GM21529 (cell line): ENCODE measurements around the gene DPH7.
"Not testable (repeated sequence)": the region's sequence is repeated elsewhere in the genome, so short reads cannot be mapped to it uniquely, and the experiment has no call there.

Source experiments
- ATAC-seq: cut with Tn5 transposase; IDR thresholded peaks from one replicate; pipeline ENCODE4 v1.9.1; 2021; ENCODE audit not compliant: unreplicated experiment

DPH7 gene

DNA sequence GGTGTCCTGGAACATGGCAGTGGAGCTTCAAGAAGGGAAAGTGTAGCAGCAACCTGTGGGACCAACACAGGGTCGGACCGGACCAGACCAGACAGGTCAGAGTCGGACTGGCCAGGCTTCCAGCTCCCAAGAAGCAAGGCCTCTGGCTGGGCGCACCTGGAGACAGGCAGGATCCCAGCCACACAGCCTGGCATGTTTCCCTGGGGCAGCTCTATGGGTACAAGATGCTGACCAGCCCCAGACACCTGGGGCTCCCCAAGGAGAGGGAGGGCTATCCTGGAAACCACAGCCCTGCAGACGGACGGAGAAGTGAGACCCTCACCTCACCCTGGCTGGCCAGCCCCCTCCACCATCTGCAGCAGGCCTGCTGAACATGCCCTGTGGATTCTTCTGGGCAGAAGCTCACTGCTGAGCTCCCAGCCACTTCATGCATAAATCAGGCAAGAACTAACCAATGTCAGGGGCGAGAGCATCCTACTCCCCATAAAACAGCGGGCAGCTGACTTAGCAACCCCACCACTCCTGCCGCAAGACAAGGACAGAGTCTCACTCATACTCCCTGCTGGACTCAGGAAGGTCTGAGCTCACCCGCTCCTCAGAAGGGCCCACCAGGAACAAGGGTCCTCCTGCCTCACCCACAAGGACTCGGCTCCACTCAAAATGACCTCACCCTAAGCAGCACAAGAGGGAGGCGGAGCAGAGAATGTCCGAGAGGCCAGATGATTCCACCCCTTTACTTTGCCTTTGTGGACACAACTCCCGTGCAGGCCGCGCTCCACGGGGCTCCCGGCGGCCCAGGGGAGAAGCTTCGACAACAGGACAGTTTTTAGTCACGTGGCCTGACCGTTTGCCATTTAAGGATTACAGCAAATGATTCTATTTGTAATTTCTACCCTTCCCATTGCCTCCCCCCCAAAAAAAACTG is 2.9 kb upstream of the DPH7 start:
- ATAC-seq = no peak

- ATAC-seq = no peak
Observed at GRCh38 chr9:137580954-137581322, 2.2 kb upstream of the DPH7 start.

DNA sequence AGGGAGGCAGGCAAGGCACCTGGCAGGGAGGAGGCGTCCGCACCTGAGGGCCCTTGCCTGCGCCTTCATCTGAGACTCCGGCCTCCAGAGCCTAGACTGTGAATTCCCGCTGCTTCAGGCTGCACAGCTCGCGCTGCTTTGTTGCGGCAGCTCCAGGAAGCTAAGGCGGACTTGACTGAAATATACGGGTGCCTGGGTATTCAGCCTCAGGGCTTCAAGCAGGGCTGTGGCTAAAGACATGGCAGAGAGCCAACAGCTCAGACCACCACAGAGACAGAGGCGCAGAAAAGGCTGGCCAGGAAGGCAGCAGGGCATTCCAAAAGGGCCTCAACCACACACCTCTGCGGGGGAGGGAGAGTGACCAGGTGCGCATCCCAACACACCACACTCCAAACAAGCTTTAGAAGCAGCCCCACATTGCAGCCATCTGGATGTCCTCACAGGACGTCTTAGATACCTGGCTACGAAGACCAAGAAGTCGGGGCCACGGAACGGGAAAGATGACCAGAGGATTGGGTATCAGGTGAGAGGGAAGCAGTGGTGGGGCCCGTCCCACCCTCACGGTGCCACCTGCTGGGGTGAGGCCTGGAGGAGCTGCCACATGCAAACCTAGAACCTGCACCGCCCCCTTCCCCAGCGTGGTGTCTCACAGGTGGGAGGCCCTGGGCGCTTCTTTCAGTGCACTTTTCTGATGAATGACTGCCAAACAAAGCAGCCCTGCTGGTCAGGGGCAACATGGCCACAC is 1.7 kb upstream of the DPH7 start:
- ATAC-seq = no peak

DNA sequence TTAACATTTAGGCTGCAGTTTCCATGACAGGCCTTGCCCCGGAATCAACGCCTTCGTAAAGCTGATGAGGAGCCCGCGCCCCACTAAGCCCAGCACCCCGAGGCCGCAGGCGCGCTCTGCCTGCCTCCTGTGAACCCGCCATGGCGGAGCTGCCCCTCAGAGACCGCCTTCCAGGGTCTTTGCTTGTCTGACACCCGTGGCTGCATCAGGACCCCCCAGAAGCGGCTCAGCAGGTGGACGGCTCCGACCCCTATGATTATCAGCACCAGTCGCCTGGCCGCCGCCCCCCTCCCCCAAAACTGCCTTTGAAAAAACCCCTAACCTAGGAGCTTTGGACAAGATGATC is 507 bp upstream of the DPH7 start:
- ATAC-seq = no peak

- ATAC-seq = no peak
Observed at GRCh38 chr9:137575716-137576411, 2.9 kb downstream of the DPH7 start.

- ATAC-seq = no peak
Observed at GRCh38 chr9:137575364-137575715, 3.4 kb downstream of the DPH7 start.

GRCh38 chr9:137574192-137574591 is 4.5 kb downstream of the DPH7 start:
- ATAC-seq = no peak

DNA sequence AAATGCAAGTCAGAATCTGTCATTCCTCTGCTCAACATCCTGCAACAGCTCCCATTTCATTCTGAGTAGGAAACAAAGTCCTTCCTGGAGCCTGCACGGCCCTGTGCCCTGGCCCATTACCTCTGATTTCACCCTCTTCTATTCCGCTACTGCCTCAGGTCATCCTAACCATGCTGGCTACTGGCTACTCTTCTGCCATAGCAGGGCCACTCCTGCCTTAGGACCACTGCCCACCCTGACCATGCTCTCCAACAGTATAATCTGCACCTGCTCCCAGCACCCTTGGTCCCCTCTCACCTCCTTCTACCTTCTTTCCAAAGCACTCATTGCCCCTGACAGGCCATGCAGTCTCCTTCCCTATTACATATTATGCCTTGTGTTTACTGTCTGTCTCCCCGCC is 8.2 kb downstream of the DPH7 start:
- ATAC-seq = no peak

DNA sequence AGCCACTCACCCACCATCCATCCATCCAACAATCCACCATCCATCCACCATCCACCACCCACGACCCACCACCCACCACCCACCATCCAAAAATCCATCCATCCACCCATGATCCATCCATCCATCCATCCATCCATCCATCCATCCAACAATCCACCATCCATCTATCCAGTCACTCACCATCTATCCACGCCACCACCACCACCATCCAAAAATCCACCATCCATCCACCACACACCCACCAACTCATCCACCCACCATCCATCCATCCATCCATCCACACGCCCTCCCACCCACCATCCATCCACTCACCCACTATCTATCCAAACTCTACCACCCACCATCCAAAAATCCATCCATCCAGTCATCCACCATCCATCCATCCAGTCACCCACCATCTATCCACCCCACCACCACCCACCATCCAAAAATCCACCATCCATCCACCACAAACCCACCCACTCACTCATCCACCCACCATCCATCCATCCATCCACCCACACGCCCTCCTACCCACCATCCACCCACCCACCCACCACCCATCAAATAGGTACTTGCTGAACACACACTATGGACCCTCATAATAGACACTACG is 9.0 kb downstream of the DPH7 start:
- no peak for ATAC-seq

- not testable (repeated sequence) for ATAC-seq
Observed at GRCh38 chr9:137568445-137568844, 10.3 kb downstream of the DPH7 start.

DNA sequence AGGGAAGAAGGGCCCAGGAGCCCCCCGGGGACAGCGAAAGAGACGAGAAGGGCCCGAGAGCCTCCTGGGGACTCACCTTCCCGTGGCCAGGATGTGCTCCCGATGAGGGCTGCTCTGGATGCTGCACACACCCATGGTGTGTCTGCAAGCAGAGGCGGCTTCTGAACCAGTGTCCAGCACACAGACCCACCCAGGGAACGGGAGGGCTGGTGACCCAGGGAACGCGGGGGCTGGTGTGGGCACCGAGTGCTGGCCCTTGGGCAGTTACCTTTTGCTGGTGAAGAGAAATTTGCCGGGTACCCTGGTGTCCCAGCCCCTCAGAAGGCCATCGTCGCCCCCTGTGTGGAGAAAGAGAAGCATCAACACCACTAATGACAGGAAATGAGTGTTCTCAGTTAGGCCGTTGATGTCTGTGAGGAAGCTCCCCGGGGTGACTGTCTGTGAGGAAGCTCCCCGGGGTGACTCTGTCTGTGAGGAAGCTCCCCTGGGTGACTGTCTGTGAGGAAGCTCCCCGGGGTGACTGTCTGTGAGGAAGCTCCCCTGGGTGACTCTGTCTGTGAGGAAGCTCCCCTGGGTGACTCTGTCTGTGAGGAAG is 13.8 kb downstream of the DPH7 start:
- ATAC-seq = no peak

- ATAC-seq = no peak
Observed at GRCh38 chr9:137564134-137564533, 14.6 kb downstream of the DPH7 start.

GRCh38 chr9:137558127-137558526 is 20.6 kb downstream of the DPH7 start:
- no peak for ATAC-seq

DNA sequence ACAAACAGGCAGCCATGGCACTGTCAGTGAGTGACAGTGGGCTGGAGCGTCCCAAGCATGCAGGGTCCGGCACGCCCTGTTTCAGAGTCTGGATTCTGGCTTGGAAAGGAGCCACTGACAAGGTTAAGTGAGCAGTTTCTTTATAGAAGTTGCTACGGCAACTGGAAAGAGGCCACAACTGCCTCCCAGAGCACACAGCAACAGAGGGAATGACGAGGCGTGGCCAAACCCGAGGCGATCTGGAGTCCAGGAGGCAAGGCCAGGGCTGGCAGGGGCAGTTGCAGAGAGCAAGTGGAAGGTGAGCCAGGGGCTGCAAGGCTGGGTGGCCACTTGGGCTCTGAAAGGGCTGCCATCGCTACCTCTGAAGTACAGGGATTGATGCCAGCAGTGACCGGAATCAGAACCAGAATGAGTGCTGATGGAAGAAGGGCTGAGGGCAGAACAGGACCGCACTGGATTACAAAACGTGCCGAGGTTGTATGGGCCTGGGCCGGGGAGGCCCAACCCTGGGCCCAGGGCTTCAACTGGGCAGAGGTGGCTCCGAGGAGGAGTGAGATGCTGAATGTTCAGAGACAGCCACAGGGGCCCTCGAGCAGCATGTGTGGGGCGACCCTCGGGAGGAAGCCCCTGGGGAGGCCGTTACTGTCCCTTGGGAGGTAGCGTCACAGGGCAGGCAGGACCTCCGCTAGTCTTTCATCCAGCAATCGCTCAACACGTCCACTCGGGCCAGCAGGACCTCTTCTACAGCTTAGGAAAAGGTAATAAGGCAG is 22.5 kb downstream of the DPH7 start:
- ATAC-seq = no peak

DNA sequence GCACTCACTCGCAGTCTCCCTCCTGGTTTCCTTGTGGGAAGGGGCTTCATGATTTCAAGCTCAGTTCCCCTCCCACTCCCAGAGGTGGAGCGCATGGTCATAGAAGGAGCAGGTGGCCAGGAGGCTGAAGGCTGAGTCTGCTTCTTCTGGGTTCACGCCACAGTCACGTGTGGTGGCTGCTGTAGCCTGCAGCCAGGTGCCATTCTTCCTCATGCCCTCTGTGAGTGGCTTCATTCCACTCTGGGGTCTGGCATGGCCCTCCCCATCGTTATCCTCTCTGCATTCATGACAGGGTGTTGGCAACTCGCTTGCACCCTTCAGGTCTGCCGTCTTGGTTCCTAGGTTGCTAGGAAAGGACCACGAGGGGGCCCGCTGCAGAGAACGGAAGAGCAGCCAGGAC is 23.5 kb downstream of the DPH7 start:
- ATAC-seq = no peak

GRCh38 chr9:137554349-137554748 is 24.4 kb downstream of the DPH7 start:
- ATAC-seq = no peak

DNA sequence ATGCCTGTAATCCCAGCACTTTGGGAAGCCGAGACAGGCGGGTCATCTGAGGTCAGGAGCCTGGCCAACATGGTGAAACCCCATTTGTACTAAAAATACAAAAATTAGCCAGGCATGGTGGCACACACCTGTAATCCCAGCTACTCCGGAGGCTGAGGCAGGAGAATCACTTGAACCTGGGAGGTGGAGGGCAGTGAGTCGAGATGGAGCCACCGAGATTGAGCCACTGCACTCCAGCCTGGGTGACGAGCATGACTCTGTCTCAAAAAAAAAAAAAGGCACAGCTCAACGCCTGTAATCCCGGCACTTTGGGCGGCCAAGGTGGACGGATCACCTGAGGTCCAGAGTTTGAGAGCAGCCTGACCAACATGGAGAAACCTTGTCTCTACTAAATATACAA is 25.1 kb downstream of the DPH7 start:
- not testable (repeated sequence) for ATAC-seq

GRCh38 chr9:137552022-137552768 is 26.5 kb downstream of the DPH7 start:
- peak; percentile 28 for ATAC-seq

- peak; percentile 69 for ATAC-seq
Observed at GRCh38 chr9:137551264-137552021, 27.3 kb downstream of the DPH7 start, which contains the start of gene MRPL41. Gene MRPL41, plus strand, starts transcription at chr9:137551879. Its CDS starts 203 bp downstream, at chr9:137552082.
